GM20431 (cell line): Measurements from ENCODE around the gene TMEM154.

ENCODE experiments used
- in situ Hi-C: fragments of 300-500 bp; cut with MseI, MboI; formaldehyde crosslinking; loops from one replicate; pipeline ENCODE4 v1.15.0; 2020; ENCODE audit warnings: low sequenced_read_pairs; ENCODE audit not compliant: unreplicated experiment

Gene TMEM154

DNA sequence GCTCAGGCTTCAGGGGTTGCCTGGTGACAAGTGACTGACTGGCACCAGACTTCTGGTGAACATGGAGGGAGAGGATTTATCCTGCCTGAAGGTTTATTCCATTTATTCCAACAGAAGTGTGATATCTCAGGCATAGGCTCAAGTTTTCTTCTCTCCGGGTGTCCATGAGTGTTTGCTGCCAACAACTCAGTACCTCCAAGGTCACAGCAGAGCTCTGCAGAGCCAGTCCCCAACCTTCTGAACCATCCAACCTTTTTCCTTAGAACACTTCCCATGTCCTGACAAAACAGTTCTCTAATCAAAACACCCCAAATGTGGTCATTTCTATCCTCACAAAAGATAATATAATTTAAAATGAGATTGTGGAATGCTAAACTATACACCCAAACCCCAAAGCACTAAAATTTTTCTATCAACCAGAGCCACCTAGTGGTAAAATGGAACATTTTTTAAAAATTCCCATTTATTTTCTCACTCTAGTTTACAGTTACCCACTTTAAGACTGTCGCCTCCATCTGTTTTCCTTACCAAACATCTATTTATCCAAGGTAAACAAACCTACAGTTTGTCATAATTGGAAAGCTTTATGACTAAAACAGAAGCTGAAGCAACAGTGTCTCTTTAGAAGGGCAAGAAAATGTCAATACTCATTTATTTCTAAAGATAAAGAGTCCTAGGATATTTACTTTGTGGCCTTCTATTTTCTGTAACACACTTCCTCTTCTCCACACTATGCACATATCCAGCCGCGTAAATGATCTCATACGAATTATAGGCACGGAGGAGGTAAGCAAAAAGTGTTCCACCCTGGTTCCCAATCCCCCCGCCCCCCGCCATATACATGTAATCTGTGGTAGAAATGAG lies 39.5 kb downstream of the TMEM154 start:
- in situ Hi-C loops, result loop anchor here (10.0 kb wide), 1 partner anchor 95 kb away; no protein-coding TSS in a partner anchor

DNA sequence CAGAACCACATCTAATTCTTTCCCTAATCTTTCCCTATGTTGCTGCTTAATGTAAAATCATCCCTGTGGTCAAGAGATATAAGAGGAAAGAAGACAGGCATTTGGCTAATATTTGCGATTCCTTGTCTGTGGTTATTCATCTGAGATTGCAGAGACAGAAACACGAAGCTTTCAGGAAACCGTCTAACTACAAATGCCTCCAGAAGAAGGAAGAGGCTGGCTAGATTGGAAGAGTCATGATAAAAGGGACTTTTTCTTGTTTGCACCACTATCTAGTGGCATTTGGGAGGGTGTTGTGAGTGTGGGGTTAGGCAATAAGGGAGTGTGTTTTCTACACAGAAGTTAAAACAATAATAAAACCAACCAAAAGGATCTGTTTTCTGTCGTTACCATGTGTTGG lies 43.9 kb downstream of the TMEM154 start:
- in situ Hi-C loops, result no loop called here

DNA sequence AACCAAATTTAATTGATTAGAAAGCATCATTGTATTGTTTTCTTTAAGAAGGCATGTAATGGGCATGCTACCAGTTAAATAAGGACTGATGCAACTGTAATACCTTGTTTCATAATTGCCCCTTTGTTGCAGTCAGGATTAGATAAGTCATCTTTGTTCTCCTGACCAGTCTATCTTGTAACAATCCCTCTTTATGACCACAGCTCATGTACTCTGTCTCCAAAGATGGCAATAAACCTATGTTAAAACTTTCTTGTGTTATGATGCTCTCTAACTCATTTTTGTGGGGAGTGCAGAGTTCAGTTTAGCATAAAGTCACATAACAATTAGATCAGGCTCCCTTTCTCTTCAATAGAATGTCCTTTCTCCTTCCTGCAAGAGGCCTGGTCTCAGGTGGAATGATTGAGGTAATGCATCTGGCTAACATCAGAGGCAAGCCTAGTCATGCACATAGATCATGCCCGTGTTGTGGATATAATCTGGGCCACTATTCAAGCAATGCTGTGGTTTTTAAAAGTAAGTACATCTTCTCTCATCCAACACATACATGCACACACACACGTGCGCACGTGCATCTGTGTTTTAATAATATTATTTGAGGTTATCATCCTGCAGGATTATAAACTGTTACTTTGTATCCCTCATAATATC lies 45.6 kb downstream of the TMEM154 start:
- in situ Hi-C loops, result no loop called here

DNA sequence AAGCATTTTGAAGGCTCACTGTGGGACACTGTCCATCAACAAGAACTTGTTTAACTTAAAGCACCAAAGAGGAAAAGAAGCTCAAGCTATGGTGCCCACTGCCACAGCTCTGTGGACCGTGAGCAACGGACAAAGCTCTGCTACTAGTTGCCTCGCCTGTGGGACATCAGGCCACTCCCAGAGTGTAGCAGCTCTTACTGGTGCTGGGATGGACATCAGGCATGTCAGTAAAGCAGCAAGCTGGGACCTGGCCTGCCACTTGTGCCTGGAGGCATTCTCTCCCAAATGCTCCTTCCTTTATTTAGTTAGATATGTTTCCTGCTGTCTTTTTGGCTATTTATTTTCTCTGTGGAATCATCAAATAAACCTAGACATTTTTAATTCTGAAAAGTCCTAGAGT lies 46.7 kb downstream of the TMEM154 start:
- in situ Hi-C loops, result no loop called here

DNA sequence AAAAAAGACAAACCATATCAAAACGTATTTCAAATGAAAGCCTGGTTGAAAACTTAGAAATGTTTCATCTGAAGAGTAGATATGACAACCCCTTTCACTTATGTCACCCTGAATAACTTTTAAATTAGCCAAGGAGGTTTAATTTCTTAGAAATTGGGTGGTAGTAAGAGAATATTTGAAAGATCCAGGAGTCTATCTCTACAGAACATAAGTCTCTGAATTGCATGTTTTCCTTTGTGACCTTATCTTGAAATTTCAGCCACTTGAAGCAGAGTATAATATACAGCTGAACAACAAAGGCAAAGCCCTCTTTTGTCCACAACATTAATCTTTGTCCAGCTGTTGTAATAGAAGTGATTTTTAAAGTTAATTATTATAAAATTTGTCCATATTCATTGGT lies 49.5 kb downstream of the TMEM154 start:
- in situ Hi-C loops, result no loop called here

DNA sequence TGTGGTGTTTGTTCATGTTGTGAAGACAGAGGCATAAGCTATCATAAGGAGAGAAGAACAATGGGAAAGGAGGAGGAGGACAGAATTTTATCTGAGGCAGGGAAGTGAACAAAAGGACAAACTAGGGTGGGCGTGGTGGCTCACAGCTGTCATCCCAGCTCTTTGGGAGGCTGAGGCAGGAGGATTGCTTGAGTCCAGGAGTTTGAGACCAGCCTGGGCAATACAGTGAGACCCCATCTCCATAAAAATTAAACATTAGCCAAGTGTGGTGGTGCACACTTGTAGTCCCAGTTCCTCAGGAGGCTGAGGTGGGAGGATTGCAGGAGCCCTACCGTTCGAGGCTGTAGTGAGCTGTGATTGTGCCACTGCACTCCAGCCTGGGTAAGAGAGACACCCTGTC lies 49.9 kb downstream of the TMEM154 start:
- in situ Hi-C loops, result no loop called here

DNA sequence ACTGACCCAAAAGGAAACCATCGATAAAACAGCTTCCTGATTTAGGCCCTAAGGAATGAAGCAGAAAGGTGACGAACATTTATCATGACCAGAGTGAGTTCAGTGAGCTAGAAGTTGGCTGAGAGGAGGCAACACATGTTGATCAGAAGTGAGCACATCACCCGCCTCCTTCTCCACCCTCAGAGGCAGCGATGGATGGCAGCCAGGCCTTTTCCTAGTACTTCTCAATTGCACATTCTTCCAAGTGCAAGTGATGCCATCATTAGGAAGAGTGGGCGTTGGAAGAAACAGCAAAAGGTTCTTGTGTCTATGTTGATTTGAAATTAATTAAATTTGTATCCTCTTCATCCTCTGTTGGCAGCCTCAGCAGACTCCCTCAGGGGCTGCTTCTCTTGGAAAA lies 51.7 kb downstream of the TMEM154 start:
- in situ Hi-C loops, result no loop called here

DNA sequence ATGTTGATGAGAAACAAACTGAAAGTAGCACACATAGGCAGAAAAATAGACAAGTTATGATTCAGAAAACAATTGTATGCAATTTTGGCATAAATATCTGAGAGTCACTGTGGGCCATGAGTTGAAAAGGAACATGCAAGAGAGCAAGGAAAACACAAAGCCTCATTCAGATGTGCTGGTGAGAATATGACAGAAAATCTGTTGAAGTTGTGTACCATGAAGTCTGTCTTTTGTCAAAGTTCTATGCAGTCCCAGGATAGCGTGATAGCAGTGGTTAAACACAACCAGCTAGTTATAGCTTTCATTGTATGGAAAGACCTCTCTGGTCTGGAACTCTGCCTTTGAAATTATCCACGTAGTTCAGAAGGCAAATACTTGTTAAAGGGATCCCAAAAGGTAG lies 53.0 kb downstream of the TMEM154 start:
- in situ Hi-C loops, result no loop called here

DNA sequence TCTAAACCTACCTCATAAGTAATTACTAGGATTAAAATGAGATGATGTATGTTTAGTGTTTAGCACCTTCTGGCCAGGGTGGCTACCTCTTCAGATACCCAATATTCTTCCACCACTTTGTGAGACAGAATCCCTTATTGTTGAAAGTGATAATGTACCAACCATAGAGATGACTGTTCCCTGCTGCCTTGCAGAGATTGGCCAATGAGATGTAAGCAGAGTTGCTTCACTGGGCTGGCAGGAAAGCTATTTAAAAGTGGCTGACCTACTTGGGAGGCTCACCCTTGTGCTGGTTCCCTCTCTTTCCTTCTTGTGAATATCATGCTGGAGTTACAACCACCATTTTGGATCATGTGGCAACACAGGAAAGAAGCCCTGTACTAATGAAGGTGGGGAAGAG lies 58.9 kb downstream of the TMEM154 start:
- in situ Hi-C loops, result no loop called here

DNA sequence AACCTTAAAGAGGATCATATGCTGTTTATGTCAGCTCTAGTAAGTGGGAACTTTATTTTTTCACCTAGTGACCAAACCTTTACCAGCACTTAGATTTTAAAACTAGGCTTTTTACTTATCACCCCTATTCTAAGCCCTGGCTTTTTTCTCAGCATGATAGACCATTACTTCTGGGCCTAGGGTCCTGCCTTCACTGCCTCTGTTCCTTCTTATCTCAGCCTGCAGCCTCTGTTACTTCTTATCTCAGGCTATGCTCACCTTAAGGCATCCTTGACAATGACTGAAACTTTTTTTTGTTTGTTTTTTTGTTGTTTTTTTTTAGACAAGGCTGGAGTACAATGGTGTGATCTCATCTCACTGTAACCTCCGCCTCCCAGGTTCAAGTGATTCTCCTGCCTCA lies 59.6 kb downstream of the TMEM154 start:
- in situ Hi-C loops, result no loop called here

DNA sequence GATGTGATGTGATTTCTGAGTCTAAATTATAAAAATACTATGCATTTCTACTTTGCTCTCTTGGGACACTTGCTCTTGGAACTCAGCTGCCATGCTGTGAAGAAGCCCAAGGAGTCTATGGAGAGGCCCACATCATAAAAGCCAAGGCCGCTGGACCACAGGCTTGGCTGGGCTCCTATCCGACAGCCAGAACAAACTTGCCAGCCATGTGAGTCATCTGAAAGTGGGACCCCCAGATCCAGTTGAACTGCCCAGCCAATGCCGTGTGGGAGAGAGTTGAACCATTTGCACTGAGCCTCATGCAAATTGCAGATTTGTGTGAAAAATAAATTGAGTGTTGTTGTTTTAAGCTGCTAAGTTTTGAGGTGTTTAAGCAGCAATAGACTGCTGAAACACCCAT lies 60.2 kb downstream of the TMEM154 start:
- in situ Hi-C loops, result no loop called here

DNA sequence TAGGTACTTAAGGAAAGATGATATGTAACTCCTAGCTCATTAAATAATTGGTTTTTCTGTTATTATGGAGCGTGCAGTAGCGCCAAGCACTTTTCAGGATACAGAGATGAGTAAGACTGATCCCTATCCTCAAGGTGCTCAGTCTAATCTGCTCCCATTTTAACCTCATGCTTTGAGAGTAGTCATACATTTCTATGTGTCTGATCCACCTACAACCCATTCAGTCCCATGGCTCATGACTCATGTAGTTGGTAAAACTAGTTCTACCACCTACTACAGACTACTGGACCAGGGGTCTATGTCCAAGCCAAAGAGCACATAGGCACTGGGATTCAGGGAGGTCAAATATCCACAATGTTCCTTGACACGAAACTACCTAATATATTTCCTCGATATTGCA lies 60.8 kb downstream of the TMEM154 start:
- in situ Hi-C loops, result no loop called here

DNA sequence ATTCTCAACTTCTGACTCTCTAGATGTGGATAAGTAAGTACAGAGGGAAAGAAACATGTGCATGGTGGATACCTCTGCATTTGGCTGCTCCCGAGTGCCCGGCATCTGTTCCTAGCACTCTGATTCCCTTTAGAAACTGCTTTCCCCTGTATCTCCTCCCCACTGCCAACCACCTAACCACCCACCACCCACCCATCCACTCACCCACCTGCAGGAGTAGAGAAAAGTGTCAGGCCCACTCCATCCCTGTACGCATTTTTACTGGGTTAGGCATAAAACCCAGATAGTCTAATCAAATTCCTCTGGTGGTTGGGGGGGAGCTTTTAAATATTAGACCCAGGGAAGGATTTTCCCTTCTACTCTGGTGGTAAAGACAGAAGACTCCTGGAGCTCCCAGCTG lies 63.0 kb downstream of the TMEM154 start:
- in situ Hi-C loops, result no loop called here

DNA sequence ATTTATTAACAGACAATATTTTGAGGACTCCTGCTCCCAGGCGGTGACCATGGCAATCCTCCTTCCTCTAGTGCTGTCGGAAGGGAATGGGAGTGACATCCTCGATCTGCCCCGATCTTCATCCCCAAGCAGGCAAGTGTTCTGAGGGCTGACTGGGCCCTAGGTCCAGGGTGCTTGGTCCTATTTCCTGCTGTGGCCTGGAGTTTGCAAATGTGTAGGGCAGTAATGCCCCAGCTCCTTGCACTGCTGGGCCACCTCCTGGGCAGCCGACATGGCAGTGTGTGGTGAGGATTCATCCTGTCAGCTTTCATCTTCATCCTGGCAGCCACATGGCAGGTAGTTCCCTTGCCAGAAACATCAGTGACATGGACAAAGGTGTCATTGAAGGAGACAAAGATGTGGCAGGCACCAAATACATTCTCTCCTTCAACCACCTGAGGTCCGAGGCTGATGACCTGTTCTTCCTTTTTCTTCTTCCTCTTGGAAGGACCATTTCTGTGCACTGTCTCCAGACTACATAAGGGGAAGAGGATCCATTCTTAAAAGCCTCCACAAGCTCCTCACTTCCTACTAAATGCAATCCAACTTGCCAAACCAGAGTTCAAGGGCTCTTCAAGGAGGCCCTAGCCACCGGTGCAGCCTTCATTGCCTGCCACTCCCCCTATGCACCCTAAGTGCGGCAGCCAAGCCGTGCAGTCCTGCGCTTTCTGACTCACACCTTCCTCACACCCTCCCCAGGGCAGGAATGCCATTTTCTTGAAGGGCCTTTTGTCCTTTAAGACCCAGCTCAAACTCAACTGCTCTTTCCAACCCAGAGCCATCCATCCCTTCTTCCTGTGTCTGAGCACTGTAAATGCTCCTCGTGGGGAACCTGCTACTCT lies 65.7 kb downstream of the TMEM154 start:
- in situ Hi-C loops, result no loop called here

DNA sequence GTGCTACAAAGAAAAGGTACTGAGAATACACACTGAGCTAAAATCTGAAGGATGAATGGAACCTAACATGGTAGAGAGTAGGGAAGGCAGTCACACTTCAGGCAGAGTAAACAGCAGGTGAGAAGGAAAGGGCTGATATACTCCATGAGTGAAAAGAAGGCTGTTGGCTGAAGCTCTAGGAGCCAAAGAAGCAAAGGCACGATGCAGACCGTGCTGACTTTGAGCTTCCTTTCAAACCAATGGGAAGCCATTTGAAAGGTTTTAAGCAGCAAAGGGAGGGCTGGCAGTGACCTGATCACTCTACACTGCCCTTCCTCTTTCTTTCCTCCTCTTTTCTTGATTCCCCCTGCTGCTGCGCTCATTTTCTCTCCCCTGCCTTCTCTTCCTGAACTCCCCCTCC lies 66.4 kb downstream of the TMEM154 start:
- in situ Hi-C loops, result no loop called here

DNA sequence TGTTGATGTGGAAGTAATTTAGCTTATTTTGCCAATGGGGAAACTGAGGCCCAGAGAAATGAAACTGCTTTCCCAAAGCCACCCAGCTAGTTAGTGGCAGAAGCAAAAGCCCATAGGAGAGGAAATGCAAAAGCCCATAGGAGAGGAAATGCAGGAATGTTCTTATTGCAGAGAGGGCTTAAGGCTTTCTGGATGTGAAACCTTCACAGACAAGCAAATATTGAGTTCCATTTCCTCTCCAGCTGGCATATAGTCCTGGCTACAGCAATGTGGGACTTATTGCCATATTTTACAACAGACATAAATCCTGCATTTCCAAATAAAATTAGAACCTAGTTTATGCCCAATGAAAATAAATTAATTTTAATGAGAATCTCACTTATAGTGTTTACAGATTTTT lies 69.7 kb downstream of the TMEM154 start:
- in situ Hi-C loops, result no loop called here

DNA sequence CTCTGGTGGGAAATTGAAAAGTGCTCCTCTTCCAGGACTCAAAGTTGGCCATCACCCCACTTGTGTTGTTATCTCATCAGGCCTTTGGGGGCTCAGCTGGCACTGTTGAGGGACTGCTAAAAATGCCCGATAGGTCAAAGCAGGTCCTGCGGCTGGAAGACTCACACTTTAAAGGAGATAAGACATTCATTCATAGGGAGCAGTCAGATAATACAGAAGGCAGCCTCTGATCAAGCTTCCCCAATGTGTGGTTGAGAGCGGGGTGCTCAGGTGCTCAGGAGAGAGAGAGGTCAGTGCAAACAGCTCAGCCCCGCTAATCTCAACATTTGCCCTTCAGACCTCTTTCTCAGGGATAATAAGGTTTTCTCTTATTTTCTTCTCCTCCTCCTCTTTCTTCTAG lies 70.3 kb downstream of the TMEM154 start:
- in situ Hi-C loops, result no loop called here

DNA sequence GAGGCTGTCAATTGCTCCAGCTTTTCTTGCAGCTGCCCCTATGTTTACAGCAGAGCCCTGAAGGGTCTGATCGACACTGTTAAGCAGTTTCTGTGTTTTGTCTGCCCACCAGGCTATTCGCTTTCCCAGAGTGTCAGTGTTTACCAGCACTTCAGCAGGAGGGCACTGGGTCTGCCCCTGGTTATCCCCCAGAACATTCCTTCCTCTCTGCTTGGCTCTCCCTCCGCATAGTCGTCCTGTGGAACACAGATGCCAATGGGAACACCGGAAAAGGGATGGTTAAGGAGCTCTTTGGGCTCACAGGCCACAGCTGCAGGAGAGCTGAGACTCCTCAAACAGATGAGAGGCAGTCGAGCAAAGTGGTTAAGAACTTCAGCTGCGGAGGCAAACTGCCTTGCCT lies 72.6 kb downstream of the TMEM154 start:
- in situ Hi-C loops, result no loop called here

DNA sequence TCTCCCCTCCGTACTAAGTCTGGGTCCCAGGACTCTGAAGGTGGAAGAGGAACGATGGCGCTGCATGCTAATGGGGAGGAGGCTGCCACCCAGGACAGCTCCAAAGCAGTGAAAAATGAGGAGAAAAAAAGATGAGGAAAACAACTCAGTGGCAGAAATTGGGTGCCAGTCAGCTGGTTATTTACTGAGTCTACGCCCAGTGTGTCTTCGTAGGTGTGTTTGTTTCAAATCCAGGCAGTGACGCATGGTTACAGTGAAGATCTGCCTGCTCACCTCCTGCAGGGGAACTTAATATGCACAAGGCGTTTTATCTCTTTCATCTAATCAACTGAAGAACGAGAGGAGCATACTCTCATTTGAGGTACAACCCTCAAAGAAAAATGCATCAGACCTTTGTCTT lies 73.0 kb downstream of the TMEM154 start:
- in situ Hi-C loops, result no loop called here

DNA sequence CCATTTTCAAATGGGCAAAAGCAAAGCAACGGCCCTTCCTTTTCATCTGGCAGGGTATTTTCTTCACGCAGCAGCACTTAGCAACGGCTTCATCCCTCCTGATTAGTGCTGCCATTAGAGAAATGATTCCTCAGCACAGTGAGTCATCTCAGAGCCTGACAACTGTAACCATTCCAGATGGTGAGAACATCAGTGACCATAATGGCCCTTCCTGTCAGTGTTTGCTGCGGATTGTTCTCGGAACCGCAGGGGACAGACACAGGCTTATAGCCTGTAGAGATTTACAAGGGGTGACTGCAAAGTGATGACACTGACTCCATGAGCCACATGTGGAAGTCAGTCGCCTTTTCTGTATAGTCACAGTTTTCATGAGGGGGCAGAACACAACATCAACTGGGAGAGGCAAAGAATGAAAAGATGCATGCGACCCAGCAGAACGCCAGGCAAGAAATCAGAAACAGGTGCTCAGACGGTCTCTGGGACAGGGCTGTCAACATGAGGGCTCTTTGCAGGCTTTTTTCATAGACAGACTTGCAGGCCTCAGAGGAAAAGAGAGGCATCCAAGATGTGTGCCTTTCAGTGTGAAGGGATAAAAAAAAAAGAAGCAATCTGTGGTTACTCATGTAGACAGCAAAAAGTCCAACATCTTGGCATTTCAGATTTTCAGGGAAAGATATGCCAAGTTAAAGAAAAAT lies 74.0 kb downstream of the TMEM154 start:
- in situ Hi-C loops, result no loop called here
